Erythroblast (primary cell): ENCODE data around the gene RAB40C.

Experiments
- GATA1 ChIP-seq: IDR thresholded peaks from 2 replicates; pipeline ENCODE4 v1.6.1; 2011; ENCODE audit warnings: low read depth, mild to moderate bottlenecking, control low read depth, low read length, moderate library complexity
- POLR2A ChIP-seq: IDR thresholded peaks from 2 replicates; pipeline ENCODE4 v1.6.1; 2011; ENCODE audit warnings: mild to moderate bottlenecking, low read length

GRCh38 chr16:631808-632358, 42.0 kb downstream of the RAB40C start:
- TF ChIP-seq POLR2A (no peak), GATA1 (no peak)
